ENCODE measurements around the gene CCL11. TPM values are rescaled to one million over a fixed set of nuclear protein-coding genes. Genes with fewer than 3 reads are reported as not detected.

CCL11 gene
- total and polyA plus RNA-seq, 3 experiments from 2014 or later, result not detected

GRCh38 chr17:34290586-34290985, 5.0 kb downstream of the CCL11 start:
- DNase-seq, result no peak
- no peak overlapping the region for H3K27ac ChIP-seq (ENCODE audit: low read depth, low read length)
- ChIA-PET CTCF (no interaction called here), POLR2A (no interaction called here)
- H3K9me3 Mint-ChIP-seq, result peaks cover 0 to 3% (median 0%) of the 10 kb centered on the region in 5 donors
- H3K36me3 Mint-ChIP-seq, result no peaks in the 10 kb centered on the region
- no peaks in the 10 kb centered on the region for H3K36me3 ChIP-seq (ENCODE audit: insufficient read depth, low read length)
- H3K4me3 ChIP-seq (ENCODE audit: low read length), result no peak overlapping the region
- H3K27me3 ChIP-seq (ENCODE audit: insufficient read depth, low read length, poor library complexity, severe bottlenecking), result no peaks in the 10 kb centered on the region
- H3K9me3 ChIP-seq (ENCODE audit: low read length), result no peaks in the 10 kb centered on the region
- H3K27me3 Mint-ChIP-seq, result peaks cover 12 to 13% of the 10 kb centered on the region in 2 donors
- no peaks in the 10 kb centered on the region for H3K4me1 Mint-ChIP-seq
- no peaks in the 10 kb centered on the region for H3K4me1 ChIP-seq (ENCODE audit: insufficient read depth, low read length)
- no peak overlapping the region for H3K4me3 Mint-ChIP-seq
- H3K27ac Mint-ChIP-seq, result no peak overlapping the region

- Histone ChIP-seq H3K36me3 (ENCODE audit: insufficient read depth, low read length) (no peaks in the 10 kb centered on the region), H3K4me3 (ENCODE audit: low read length) (no peak overlapping the region), H3K27me3 (ENCODE audit: insufficient read depth, low read length, poor library complexity, severe bottlenecking) (no peaks in the 10 kb centered on the region), H3K27ac (ENCODE audit: low read depth, low read length) (no peak overlapping the region), H3K9me3 (ENCODE audit: low read length) (no peaks in the 10 kb centered on the region), H3K4me1 (ENCODE audit: insufficient read depth, low read length) (no peaks in the 10 kb centered on the region)
- H3K9me3 Mint-ChIP-seq, result peaks cover 0 to 5% (median 1%) of the 10 kb centered on the region in 5 donors
- no peak overlapping the region for H3K4me3 Mint-ChIP-seq
- H3K4me1 Mint-ChIP-seq, result no peaks in the 10 kb centered on the region
- H3K36me3 Mint-ChIP-seq, result no peaks in the 10 kb centered on the region
- no peak overlapping the region for H3K27ac Mint-ChIP-seq
- DNase-seq, result no peak
- peaks cover 12 to 13% of the 10 kb centered on the region in 2 donors for H3K27me3 Mint-ChIP-seq
- POLR2A ChIA-PET, result no interaction called here
- CTCF ChIA-PET, result no interaction called here
Measured at GRCh38 chr17:34291721-34292348, 6.3 kb downstream of the CCL11 start.

GRCh38 chr17:34299027-34299426, 13.5 kb downstream of the CCL11 start:
- H3K4me3 ChIP-seq (ENCODE audit: low read length), result no peak overlapping the region
- POLR2A ChIA-PET, result no interaction called here
- no peaks in the 10 kb centered on the region for H3K9me3 ChIP-seq (ENCODE audit: low read length)
- H3K4me3 Mint-ChIP-seq, result no peak overlapping the region
- H3K27ac ChIP-seq (ENCODE audit: low read depth, low read length), result no peak overlapping the region
- peaks cover 0 to 9% (median 3%) of the 10 kb centered on the region in 5 donors for H3K9me3 Mint-ChIP-seq
- no peak overlapping the region for H3K27ac Mint-ChIP-seq
- CTCF ChIA-PET, result no interaction called here
- H3K36me3 Mint-ChIP-seq, result no peaks in the 10 kb centered on the region
- peaks cover 22 to 34% of the 10 kb centered on the region in 2 donors for H3K27me3 Mint-ChIP-seq
- no peaks in the 10 kb centered on the region for H3K4me1 Mint-ChIP-seq
- H3K27me3 ChIP-seq (ENCODE audit: insufficient read depth, low read length, poor library complexity, severe bottlenecking), result no peaks in the 10 kb centered on the region
- no peak for DNase-seq
- no peaks in the 10 kb centered on the region for H3K36me3 ChIP-seq (ENCODE audit: insufficient read depth, low read length)
- H3K4me1 ChIP-seq (ENCODE audit: insufficient read depth, low read length), result no peaks in the 10 kb centered on the region

DNA sequence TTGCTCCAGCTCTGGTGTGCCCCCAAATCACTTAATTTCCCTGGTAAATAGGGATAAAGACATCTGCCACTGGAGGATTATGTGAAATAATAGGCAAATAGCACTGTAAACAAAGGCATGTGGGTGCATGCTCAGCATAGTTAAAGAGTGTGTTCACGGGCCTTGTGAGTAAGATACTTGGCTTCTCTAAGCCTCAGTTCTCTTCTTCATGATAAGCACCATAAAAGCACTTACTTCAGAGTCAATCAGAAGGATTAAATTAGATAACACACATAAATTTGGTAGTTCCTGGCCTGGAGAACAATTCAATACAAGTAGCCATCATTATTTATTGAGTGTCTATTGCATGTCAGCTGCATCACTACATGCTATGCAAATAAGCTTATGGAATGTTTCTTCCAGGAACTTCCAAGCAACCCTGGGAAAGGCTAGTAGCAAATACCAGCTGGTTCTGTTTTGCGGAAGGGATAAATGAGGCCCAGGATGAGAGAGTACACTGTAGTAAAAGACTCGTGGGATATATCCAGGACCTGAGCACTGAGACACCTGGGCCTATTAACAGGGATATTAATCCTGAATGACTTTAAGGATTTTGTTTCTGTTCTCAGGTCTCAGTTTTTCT, 14.5 kb downstream of the CCL11 start:
- Histone ChIP-seq H3K36me3 (ENCODE audit: insufficient read depth, low read length) (no peaks in the 10 kb centered on the region), H3K4me3 (ENCODE audit: low read length) (no peak overlapping the region), H3K27me3 (ENCODE audit: insufficient read depth, low read length, poor library complexity, severe bottlenecking) (peaks cover 3% of the 10 kb centered on the region), H3K9me3 (ENCODE audit: low read length) (no peaks in the 10 kb centered on the region), H3K4me1 (ENCODE audit: insufficient read depth, low read length) (no peaks in the 10 kb centered on the region), H3K27ac (ENCODE audit: low read depth, low read length) (no peak overlapping the region)
- ChIA-PET CTCF (no interaction called here), POLR2A (no interaction called here)
- Mint-ChIP-seq H3K27ac (no peak overlapping the region), H3K27me3 (peaks cover 25 to 39% of the 10 kb centered on the region in 2 donors), H3K4me3 (no peak overlapping the region), H3K4me1 (no peaks in the 10 kb centered on the region), H3K36me3 (no peaks in the 10 kb centered on the region), H3K9me3 (peaks cover 0 to 9% (median 3%) of the 10 kb centered on the region in 5 donors)
- DNase-seq, result no peak

DNA sequence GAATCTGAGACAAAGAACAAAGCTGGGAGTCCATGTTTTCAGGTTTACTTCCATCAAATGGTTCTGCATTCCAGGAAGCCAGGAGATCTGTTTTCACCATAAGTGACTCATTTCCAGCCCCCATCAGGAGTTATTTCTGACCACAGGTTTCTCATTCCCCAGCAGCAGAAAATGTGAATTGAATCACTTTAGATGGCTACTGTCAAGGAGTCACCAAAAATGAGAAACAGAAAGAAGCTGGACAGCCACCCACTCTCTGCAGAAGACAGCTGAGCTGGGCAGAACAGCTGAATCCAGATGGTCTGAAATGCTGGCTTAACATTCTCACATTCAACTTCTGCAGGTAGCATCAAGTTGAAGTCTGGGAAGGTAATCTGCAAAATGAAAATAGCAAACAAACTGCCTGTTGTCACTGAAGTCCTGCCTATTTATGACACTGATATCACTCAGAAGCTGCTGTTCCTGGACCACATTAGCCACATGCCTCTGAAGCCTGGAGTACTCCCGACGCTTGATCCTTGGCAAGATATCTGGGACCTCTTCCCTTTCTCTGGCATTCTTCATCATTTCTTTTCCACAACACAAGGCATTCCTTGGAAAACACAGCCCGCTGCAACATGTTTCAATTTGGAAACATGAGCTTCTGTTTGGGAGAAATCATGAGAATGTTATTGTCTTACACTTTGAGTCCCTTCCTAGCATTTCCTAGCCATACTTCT, 15.3 kb downstream of the CCL11 start:
- DNase-seq, result no peak
- ChIA-PET CTCF (no interaction called here), POLR2A (no interaction called here)
- Mint-ChIP-seq H3K27me3 (peaks cover 27 to 39% of the 10 kb centered on the region in 2 donors), H3K27ac (no peak overlapping the region), H3K4me1 (no peaks in the 10 kb centered on the region), H3K9me3 (peaks cover 0 to 5% (median 2%) of the 10 kb centered on the region in 5 donors), H3K4me3 (no peak overlapping the region), H3K36me3 (no peaks in the 10 kb centered on the region)
- Histone ChIP-seq H3K27me3 (ENCODE audit: insufficient read depth, low read length, poor library complexity, severe bottlenecking) (peaks cover 3% of the 10 kb centered on the region), H3K9me3 (ENCODE audit: low read length) (no peaks in the 10 kb centered on the region), H3K27ac (ENCODE audit: low read depth, low read length) (no peak overlapping the region), H3K4me3 (ENCODE audit: low read length) (no peak overlapping the region), H3K4me1 (ENCODE audit: insufficient read depth, low read length) (no peaks in the 10 kb centered on the region), H3K36me3 (ENCODE audit: insufficient read depth, low read length) (no peaks in the 10 kb centered on the region)

GRCh38 chr17:34301986-34302385, 16.4 kb downstream of the CCL11 start:
- H3K27me3 ChIP-seq (ENCODE audit: insufficient read depth, low read length, poor library complexity, severe bottlenecking), result peaks cover 3% of the 10 kb centered on the region
- no peaks in the 10 kb centered on the region for H3K4me1 ChIP-seq (ENCODE audit: insufficient read depth, low read length)
- H3K9me3 Mint-ChIP-seq, result peaks cover 0 to 5% (median 2%) of the 10 kb centered on the region in 5 donors
- no peaks in the 10 kb centered on the region for H3K9me3 ChIP-seq (ENCODE audit: low read length)
- CTCF ChIA-PET, result no interaction called here
- H3K4me3 ChIP-seq (ENCODE audit: low read length), result no peak overlapping the region
- POLR2A ChIA-PET, result no interaction called here
- peaks cover 27 to 42% of the 10 kb centered on the region in 2 donors for H3K27me3 Mint-ChIP-seq
- no peaks in the 10 kb centered on the region for H3K36me3 Mint-ChIP-seq
- no peaks in the 10 kb centered on the region for H3K36me3 ChIP-seq (ENCODE audit: insufficient read depth, low read length)
- H3K27ac Mint-ChIP-seq, result no peak overlapping the region
- no peak overlapping the region for H3K4me3 Mint-ChIP-seq
- DNase-seq, result no peak
- H3K27ac ChIP-seq (ENCODE audit: low read depth, low read length), result no peak overlapping the region
- H3K4me1 Mint-ChIP-seq, result no peaks in the 10 kb centered on the region

GRCh38 chr17:34302636-34303035, 17.1 kb downstream of the CCL11 start:
- H3K36me3 Mint-ChIP-seq, result no peaks in the 10 kb centered on the region
- no peak overlapping the region for H3K27ac ChIP-seq (ENCODE audit: low read depth, low read length)
- H3K9me3 Mint-ChIP-seq, result peaks cover 0 to 5% (median 2%) of the 10 kb centered on the region in 5 donors
- H3K9me3 ChIP-seq (ENCODE audit: low read length), result no peaks in the 10 kb centered on the region
- CTCF ChIA-PET, result no interaction called here
- no peaks in the 10 kb centered on the region for H3K36me3 ChIP-seq (ENCODE audit: insufficient read depth, low read length)
- POLR2A ChIA-PET, result no interaction called here
- H3K4me3 Mint-ChIP-seq, result no peak overlapping the region
- H3K27me3 ChIP-seq (ENCODE audit: insufficient read depth, low read length, poor library complexity, severe bottlenecking), result peaks cover 3% of the 10 kb centered on the region
- no peaks in the 10 kb centered on the region for H3K4me1 ChIP-seq (ENCODE audit: insufficient read depth, low read length)
- H3K4me3 ChIP-seq (ENCODE audit: low read length), result no peak overlapping the region
- H3K4me1 Mint-ChIP-seq, result no peaks in the 10 kb centered on the region
- no peak for DNase-seq
- H3K27ac Mint-ChIP-seq, result no peak overlapping the region
- peaks cover 27 to 46% of the 10 kb centered on the region in 2 donors for H3K27me3 Mint-ChIP-seq

DNA sequence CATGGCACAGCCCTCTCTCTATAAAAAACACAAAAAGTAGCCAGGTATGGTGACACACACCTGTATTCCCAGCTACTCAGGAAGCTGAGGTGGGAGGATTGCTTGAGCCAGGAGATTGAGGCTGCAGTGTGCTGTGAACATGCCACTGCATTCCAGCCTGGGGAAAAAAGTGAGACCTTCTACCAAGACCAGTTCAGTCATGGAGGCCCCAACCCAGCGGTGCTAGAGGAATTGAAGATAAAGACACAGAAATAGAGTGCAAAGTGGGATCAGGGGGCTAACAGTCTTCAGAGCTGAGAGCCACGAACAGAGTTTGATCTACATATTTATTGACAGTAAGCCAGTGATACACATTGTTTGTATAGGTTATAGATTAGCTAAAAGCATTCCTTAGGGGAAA, 18.1 kb downstream of the CCL11 start:
- no peak for DNase-seq
- H3K27ac Mint-ChIP-seq, result no peak overlapping the region
- H3K9me3 ChIP-seq (ENCODE audit: low read length), result no peaks in the 10 kb centered on the region
- H3K9me3 Mint-ChIP-seq, result peaks cover 0 to 2% (median 0%) of the 10 kb centered on the region in 5 donors
- peaks cover 3% of the 10 kb centered on the region for H3K27me3 ChIP-seq (ENCODE audit: insufficient read depth, low read length, poor library complexity, severe bottlenecking)
- ChIA-PET POLR2A (no interaction called here), CTCF (no interaction called here)
- peaks cover 23 to 47% of the 10 kb centered on the region in 2 donors for H3K27me3 Mint-ChIP-seq
- no peak overlapping the region for H3K27ac ChIP-seq (ENCODE audit: low read depth, low read length)
- no peaks in the 10 kb centered on the region for H3K4me1 Mint-ChIP-seq
- H3K36me3 ChIP-seq (ENCODE audit: insufficient read depth, low read length), result no peaks in the 10 kb centered on the region
- H3K4me1 ChIP-seq (ENCODE audit: insufficient read depth, low read length), result no peaks in the 10 kb centered on the region
- no peaks in the 10 kb centered on the region for H3K36me3 Mint-ChIP-seq
- H3K4me3 Mint-ChIP-seq, result no peak overlapping the region
- no peak overlapping the region for H3K4me3 ChIP-seq (ENCODE audit: low read length)

Measured in CD8-positive, alpha-beta memory T cell (primary cell).